Thoracic aorta (tissue), 2 donors: Measurements from ENCODE around the gene ZNF883. TPM values are rescaled to one million over a fixed set of nuclear protein-coding genes. Genes with fewer than 3 reads are reported as not detected.
"Not testable (repeated sequence)": the region's sequence is repeated elsewhere in the genome, so short reads cannot be mapped to it uniquely, and the experiment has no call there.

ENCODE experiments used
- ATAC-seq: fragments of 150-250 bp; one replicate; pipeline ENCODE4 v1.8.0; 2017; ENCODE audit warnings: low read depth; ENCODE audit not compliant: insufficient number of reproducible peaks, low FRiP score
- DNase-seq: peaks from one replicate; pipeline ENCODE4 v3.0.0-alpha.2; 2020; ENCODE audit warnings: low spot score
- H3K27ac ChIP-seq, 2 donors: fragments of 200-600 bp; sonication (generic); 1 replicate in 1 of 2; 2 replicates in 1 of 2; pipeline ENCODE4 v1.5.1; 2016; ENCODE audit warnings: mild to moderate bottlenecking in 2 of 2, moderate library complexity in 2 of 2
- H3K27me3 ChIP-seq: fragments of 200-600 bp; sonication (generic); replicated peaks from 2 replicates; pipeline ENCODE4 v1.6.0; 2016; ENCODE audit warnings: mild to moderate bottlenecking; ENCODE audit not compliant: insufficient read depth
- H3K36me3 ChIP-seq: fragments of 200-600 bp; sonication (generic); one replicate; pipeline ENCODE4 v1.5.1; 2016
- H3K4me1 ChIP-seq, 2 donors: fragments of 200-600 bp; sonication (generic); 1 replicate in 1 of 2; 2 replicates in 1 of 2; pipeline versions ENCODE4 v1.5.1 to v1.6.0; 2016; ENCODE audit warnings: low read depth in 2 of 2, mild to moderate bottlenecking in 1 of 2; ENCODE audit not compliant: control insufficient read depth in 1 of 2
- H3K4me3 ChIP-seq: fragments of 200-600 bp; sonication (generic); 2 replicates; pipeline ENCODE4 v1.5.1; 2016; ENCODE audit warnings: mild to moderate bottlenecking
- H3K9me3 ChIP-seq: fragments of 200-600 bp; sonication (generic); 2 replicates; pipeline ENCODE4 v1.5.1; 2016
- CTCF ChIP-seq: fragments of 200-600 bp; sonication (generic); IDR thresholded peaks from one replicate; pipeline ENCODE4 v1.5.1; 2019; ENCODE audit warnings: antibody characterized with exemption
- total RNA-seq, 2 donors: library from RNA; depleted of rRNA; stranded (reverse); fragments of >200 nt; gene quantifications; one replicate each; pipeline versions ENCODE4 v1.1.0 to v1.2.3, GENCODE V29; 2016

ZNF883 gene
- 1 to 10 TPM in 1 of 2 donors, under 1 TPM in 1; 0.95 to 2.8 TPM for total RNA-seq

- DNase-seq = no peak
Observed at GRCh38 chr9:113011911-113012381, at the start of gene ZNF883. TSS of gene ZNF883 (minus strand) at chr9:113012192.

GRCh38 chr9:113061072-113061850 is 49.3 kb upstream of the ZNF883 start:
- not testable (repeated sequence) for H3K36me3 ChIP-seq, DNase-seq, ATAC-seq, H3K27me3 ChIP-seq, H3K27ac ChIP-seq, H3K4me3 ChIP-seq, H3K4me1 ChIP-seq
- peaks cover 19% of the 10 kb centered on the region for H3K9me3 ChIP-seq

More at GRCh38 chr9:113011911-113012381, at the start of gene ZNF883:
- TF ChIP-seq CTCF = no peak
- Histone ChIP-seq H3K27me3 (no peaks in the 10 kb centered on the region), H3K4me1 (no peaks in the 10 kb centered on the region), H3K4me3 (peak within 1 kb of the TSS; percentile 57), H3K9me3 (peaks cover 19% of the 10 kb centered on the region), H3K27ac (no peak within 1 kb of the TSS), H3K36me3 (no peaks in the 10 kb centered on the region)
- ATAC-seq = no peak

- not testable (repeated sequence) for H3K27me3 ChIP-seq, H3K27ac ChIP-seq, ATAC-seq, H3K36me3 ChIP-seq, H3K4me1 ChIP-seq, DNase-seq
- peak overlapping the region; percentile 5 for H3K4me3 ChIP-seq
- peaks cover 21% of the 10 kb centered on the region for H3K9me3 ChIP-seq
Observed at GRCh38 chr9:113059581-113060284, 47.7 kb upstream of the ZNF883 start.

GRCh38 chr9:113057193-113057592 is 45.2 kb upstream of the ZNF883 start:
- no peak for TF ChIP-seq CTCF
- no peaks in the 10 kb centered on the region for H3K27me3 ChIP-seq
- H3K27ac ChIP-seq = peak overlapping the region; percentile 38 to 60
- H3K36me3 ChIP-seq = peaks cover 5% of the 10 kb centered on the region
- DNase-seq = no peak
- peak overlapping the region; percentile 77 for H3K4me3 ChIP-seq
- no peak for ATAC-seq
- peaks cover 5 to 8% of the 10 kb centered on the region in 2 donors for H3K4me1 ChIP-seq
- H3K9me3 ChIP-seq = peaks cover 39% of the 10 kb centered on the region

GRCh38 chr9:113056191-113057106 is 44.5 kb upstream of the ZNF883 start, which contains the start of gene ZFP37:
TSS of gene ZFP37 (minus strand) at chr9:113056724. CDS start at chr9:113056688, 36 bp downstream.
- H3K4me1 ChIP-seq = peaks cover 5 to 8% of the 10 kb centered on the region in 2 donors
- H3K27ac ChIP-seq = peak within 1 kb of the TSS; percentile 38 to 60
- H3K36me3 ChIP-seq = peaks cover 5% of the 10 kb centered on the region
- DNase-seq (peak; percentile 80), ATAC-seq (peak; percentile 73)
- H3K4me3 ChIP-seq = peak within 1 kb of the TSS; percentile 77
- no peak for TF ChIP-seq CTCF
- no peaks in the 10 kb centered on the region for H3K27me3 ChIP-seq
- H3K9me3 ChIP-seq = peaks cover 44% of the 10 kb centered on the region
